ENCODE data around the gene DDX5. TPM values are rescaled to one million over a fixed set of nuclear protein-coding genes. Genes with fewer than 3 reads are reported as not detected.
A peak's percentile ranks its signal among the peaks of the same experiment; 100 is the strongest.

Gene DDX5
- total RNA-seq, 1 experiment from 2014 or later, result 869 TPM

- no peak overlapping the region for H4K5ac ChIP-seq (ENCODE audit: insufficient read length, low read depth, low read length)
- H3K14ac ChIP-seq (ENCODE audit: insufficient read depth, low read length), result no peak overlapping the region
- H3K9ac ChIP-seq (ENCODE audit: extremely low read depth, insufficient read length, low read length), result no peak overlapping the region
- H3K4me1 ChIP-seq (ENCODE audit: insufficient read depth, low read length), result no peaks in the 10 kb centered on the region
- no peak overlapping the region for H2BK5ac ChIP-seq (ENCODE audit: insufficient read length, low read length)
- TF ChIP-seq, protein P1, sequence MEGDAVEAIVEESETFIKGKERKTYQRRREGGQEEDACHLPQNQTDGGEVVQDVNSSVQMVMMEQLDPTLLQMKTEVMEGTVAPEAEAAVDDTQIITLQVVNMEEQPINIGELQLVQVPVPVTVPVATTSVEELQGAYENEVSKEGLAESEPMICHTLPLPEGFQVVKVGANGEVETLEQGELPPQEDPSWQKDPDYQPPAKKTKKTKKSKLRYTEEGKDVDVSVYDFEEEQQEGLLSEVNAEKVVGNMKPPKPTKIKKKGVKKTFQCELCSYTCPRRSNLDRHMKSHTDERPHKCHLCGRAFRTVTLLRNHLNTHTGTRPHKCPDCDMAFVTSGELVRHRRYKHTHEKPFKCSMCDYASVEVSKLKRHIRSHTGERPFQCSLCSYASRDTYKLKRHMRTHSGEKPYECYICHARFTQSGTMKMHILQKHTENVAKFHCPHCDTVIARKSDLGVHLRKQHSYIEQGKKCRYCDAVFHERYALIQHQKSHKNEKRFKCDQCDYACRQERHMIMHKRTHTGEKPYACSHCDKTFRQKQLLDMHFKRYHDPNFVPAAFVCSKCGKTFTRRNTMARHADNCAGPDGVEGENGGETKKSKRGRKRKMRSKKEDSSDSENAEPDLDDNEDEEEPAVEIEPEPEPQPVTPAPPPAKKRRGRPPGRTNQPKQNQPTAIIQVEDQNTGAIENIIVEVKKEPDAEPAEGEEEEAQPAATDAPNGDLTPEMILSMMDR (conservative IDR thresholded peaks at IDR 0.05), result no peak
- H3K79me2 ChIP-seq (ENCODE audit: insufficient read depth, low read length), result peaks cover 15% of the 10 kb centered on the region
- DNase-seq, result no peak
- H3K9me3 Mint-ChIP-seq, result peaks cover 3 to 4% of the 10 kb centered on the region in 2 experiments; a peak in 3 of 5 replicates
- H3K23ac ChIP-seq (ENCODE audit: insufficient read length, low read depth, low read length), result no peak overlapping the region
- peaks cover 4% of the 10 kb centered on the region for H3K79me1 ChIP-seq (ENCODE audit: insufficient read depth, low read depth, low read length, poor library complexity, severe bottlenecking)
- H2BK20ac ChIP-seq (ENCODE audit: low read depth, low read length, poor library complexity, severe bottlenecking), result no peak overlapping the region
- WGBS (ENCODE audit: extremely low coverage, insufficient read length, low lambda C conversion rate), result no CpG with 5 or more reads among the region's 3 CpGs
- H2AK5ac ChIP-seq (ENCODE audit: insufficient read length, low read length), result no peak overlapping the region
- no peak overlapping the region for H2BK120ac ChIP-seq (ENCODE audit: low read depth, low read length, poor library complexity, severe bottlenecking)
- no peak overlapping the region for H2AFZ ChIP-seq (ENCODE audit: low read length)
- H4K91ac ChIP-seq (ENCODE audit: insufficient read length, low read depth, low read length), result no peak overlapping the region
- no peak overlapping the region for H3K4ac ChIP-seq (ENCODE audit: low read depth, low read length)
- no peaks in the 10 kb centered on the region for H3K9me3 ChIP-seq (ENCODE audit: control insufficient read depth, low read depth, low read length)
- no peaks in the 10 kb centered on the region for H4K20me1 ChIP-seq (ENCODE audit: control insufficient read depth, insufficient read depth, insufficient read length)
- no peak overlapping the region for H4K8ac ChIP-seq (replicated peaks; ENCODE audit: insufficient read length, low read depth, low read length)
- no peak overlapping the region for H3T11ph ChIP-seq (ENCODE audit: low read length)
- no peak overlapping the region for H3K4me3 Mint-ChIP-seq
- peaks cover 53 to 60% of the 10 kb centered on the region in 2 experiments for H3K4me1 Mint-ChIP-seq
- peak overlapping the region in 2 of 3 experiments; percentile 65 to 81; a peak in 4 of 7 replicates for H3K27ac Mint-ChIP-seq
- no peak overlapping the region for H3K56ac ChIP-seq (ENCODE audit: insufficient read length, low read depth, low read length)
- H2BK12ac ChIP-seq (ENCODE audit: insufficient read length, low read depth, low read length), result no peak overlapping the region
- H3K27me3 ChIP-seq (ENCODE audit: insufficient read depth, low read length), result no peaks in the 10 kb centered on the region
- peaks cover 10% of the 10 kb centered on the region for H3K23me2 ChIP-seq (ENCODE audit: insufficient read length, low read depth, low read length, poor library complexity, severe bottlenecking)
- no peak overlapping the region for H3K4me2 ChIP-seq (ENCODE audit: insufficient read depth, insufficient read length, low read length)
- no peak overlapping the region for H3K18ac ChIP-seq (ENCODE audit: insufficient read length, low read depth, low read length)
- no peak overlapping the region for H2BK15ac ChIP-seq (ENCODE audit: low read depth, low read length)
- H3K36me3 Mint-ChIP-seq (ENCODE audit: insufficient read depth in 1 of 3, low read depth in 3 of 3), result peaks cover 64 to 84% (median 76%) of the 10 kb centered on the region in 3 experiments
- H3K27ac ChIP-seq (ENCODE audit: insufficient read length, low read depth, low read length), result no peak overlapping the region
- peaks cover 10% of the 10 kb centered on the region; the same call in 1 of the 2 replicates for H3K27me3 Mint-ChIP-seq (ENCODE audit: low read depth)
Observed at GRCh38 chr17:64502021-64502420, 4.1 kb downstream of the DDX5 start.
